ENCODE data around the gene LCN9. TPM values are rescaled to one million over a fixed set of nuclear protein-coding genes. Genes with fewer than 3 reads are reported as not detected.
"Not testable (repeated sequence)": the region's sequence is repeated elsewhere in the genome, so short reads cannot be mapped to it uniquely, and the experiment has no call there.

Gene LCN9
- total RNA-seq, 1 donor from 2014 or later = not detected

DNA sequence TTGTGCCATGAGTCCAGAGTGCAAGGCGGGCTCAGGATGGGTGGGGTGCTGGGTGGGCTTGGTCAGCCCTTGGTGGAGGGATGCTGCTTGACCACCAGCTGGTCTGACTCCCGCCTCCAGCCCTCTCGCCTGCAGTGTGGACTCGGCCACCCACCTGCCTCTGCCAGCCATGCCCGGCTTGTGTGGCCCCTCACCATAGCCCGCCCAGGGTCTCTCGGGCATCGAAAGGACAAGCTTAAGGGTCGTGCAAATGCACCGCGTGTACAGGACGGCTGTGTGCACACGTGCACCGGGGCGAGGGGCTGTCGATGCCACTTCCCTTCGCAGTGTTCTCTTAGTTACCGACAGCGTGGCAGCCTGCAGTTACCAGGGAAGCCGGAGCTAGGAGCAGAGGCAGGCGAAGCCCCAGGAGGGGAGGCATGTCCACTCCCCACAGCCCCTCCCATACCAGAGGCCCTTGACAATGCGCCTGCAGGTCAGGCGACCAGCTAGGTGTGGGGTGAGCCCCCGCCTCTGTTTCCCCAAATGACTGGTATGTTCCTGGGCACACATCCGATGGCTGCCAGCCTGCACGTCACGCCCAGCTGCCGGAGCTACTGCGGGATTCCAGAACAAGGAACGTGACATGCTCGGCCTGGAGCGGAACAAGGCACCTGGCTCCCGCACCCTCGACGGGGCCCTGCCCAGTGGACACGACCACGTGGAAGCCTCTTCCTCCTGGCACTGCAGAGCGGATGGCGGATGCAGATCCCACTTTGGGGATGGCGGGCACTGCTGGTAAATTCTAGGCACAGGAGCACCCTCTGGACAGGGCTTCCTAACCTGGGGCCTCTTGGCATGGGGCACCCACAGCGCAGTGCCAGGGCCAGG lies 7.8 kb downstream of the LCN9 start:
- no peaks in the 10 kb centered on the region for H3K4me1 Mint-ChIP-seq (ENCODE audit: low read depth)
- peaks cover 1% of the 10 kb centered on the region for H3K27me3 Mint-ChIP-seq (ENCODE audit: insufficient read depth)
- intact Hi-C loops (cut with micrococcal nuclease) = no loop called here
- no peaks in the 10 kb centered on the region for H3K36me3 Mint-ChIP-seq (ENCODE audit: low read depth)
- H3K9me3 Mint-ChIP-seq = no peaks in the 10 kb centered on the region
- no peak for DNase-seq (ENCODE audit: low spot score)
- H3K4me3 Mint-ChIP-seq = no peak overlapping the region
- no peak overlapping the region for H3K27ac Mint-ChIP-seq

DNA sequence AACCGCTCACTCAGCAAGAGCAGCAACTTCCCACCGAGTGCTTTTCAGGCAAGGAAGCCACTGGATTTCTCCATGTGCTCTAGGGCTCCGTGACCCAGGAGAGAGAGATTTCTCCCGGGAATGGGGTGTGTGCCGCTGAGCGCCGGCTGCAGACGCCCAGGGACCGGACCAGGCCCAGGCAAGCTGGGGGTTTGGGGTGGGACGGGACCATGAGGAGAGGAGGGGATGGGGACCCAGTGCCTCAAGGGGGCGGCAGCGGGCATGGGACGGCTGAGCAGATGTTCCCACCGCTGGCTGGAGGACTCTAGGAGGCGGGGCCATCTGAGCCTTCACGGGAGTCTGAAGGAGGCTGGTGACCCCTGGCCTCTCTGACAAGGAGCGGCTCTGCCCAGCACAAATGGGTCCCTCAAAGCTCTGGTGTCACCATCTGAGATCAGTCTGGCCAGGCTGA lies 8.5 kb downstream of the LCN9 start:
- intact Hi-C loops (cut with micrococcal nuclease) = no loop called here
- Mint-ChIP-seq H3K27me3 (ENCODE audit: insufficient read depth) (peaks cover 1% of the 10 kb centered on the region), H3K4me1 (ENCODE audit: low read depth) (no peaks in the 10 kb centered on the region), H3K27ac (no peak overlapping the region), H3K36me3 (ENCODE audit: low read depth) (no peaks in the 10 kb centered on the region), H3K4me3 (no peak overlapping the region), H3K9me3 (no peaks in the 10 kb centered on the region)
- no peak for DNase-seq (ENCODE audit: low spot score)

DNA sequence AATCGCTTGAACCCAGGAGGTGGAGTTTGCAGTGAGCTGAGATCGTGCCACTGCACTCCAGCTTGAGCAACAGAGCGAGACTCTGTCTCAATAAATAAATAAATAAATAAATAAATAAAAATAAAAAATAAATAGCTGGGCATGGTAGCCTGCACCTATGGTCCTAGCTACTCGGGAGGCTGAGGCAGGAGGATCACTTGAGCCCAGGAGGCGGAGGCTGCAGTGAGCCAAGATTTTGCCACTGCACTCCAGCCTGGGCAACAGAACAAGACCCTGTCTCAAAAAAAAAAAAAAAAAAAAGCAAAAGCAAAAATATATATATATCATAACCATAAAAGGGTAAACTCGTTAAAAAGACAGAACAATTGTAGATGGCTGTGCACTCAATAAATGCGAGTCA lies 9.7 kb downstream of the LCN9 start:
- H3K27ac Mint-ChIP-seq; H3K27me3 Mint-ChIP-seq (ENCODE audit: insufficient read depth); H3K36me3 Mint-ChIP-seq (ENCODE audit: low read depth); intact Hi-C loops (cut with micrococcal nuclease); H3K4me1 Mint-ChIP-seq (ENCODE audit: low read depth); H3K9me3 Mint-ChIP-seq; DNase-seq (ENCODE audit: low spot score); H3K4me3 Mint-ChIP-seq: not testable (repeated sequence)

DNA sequence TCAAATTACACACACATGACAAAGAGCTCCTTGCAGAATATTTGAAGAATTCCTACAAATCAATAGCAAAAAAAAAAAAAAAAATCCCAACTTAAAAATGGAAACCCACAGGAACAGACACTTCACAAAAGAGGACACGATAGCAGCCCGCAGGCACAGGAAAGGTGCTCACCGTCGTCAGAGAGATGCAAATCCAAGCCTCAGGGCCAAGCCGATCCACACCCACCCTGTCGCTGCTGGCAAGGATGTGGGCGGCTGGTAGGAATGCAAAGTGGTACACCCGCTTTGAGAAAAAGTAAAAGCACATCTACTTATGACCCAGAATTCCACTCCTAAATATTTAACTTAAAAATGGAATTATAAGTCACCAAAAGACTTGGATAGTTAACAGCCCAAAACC lies 10.8 kb downstream of the LCN9 start:
- Mint-ChIP-seq H3K27ac (no peak overlapping the region), H3K4me1 (ENCODE audit: low read depth) (no peaks in the 10 kb centered on the region), H3K4me3 (no peak overlapping the region), H3K9me3 (no peaks in the 10 kb centered on the region), H3K36me3 (ENCODE audit: low read depth) (no peaks in the 10 kb centered on the region), H3K27me3 (ENCODE audit: insufficient read depth) (peaks cover 1% of the 10 kb centered on the region)
- intact Hi-C loops (cut with micrococcal nuclease) = no loop called here
- no peak for DNase-seq (ENCODE audit: low spot score)

DNA sequence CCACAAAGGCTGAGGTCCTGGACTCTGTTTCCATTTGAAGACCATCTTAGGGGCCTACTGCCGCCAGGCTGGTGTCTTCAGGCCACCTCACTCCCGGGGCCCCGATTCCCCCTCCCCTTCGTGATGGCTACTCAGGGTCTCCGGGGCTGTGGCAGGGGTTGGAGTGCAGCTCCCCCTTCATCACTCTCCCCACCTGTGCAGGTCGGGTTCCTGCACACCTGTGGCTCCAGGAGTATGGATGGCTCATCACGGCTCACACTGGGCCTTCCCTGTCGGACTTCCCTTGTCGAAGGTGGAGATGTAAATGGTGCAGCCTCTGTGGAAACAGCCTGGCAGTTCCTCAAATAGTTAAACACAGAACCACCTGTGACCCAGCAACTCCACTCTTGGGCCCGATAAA lies 11.9 kb downstream of the LCN9 start:
- intact Hi-C loops (cut with micrococcal nuclease) = no loop called here
- Mint-ChIP-seq H3K4me1 (ENCODE audit: low read depth) (no peaks in the 10 kb centered on the region), H3K36me3 (ENCODE audit: low read depth) (no peaks in the 10 kb centered on the region), H3K27ac (no peak overlapping the region), H3K4me3 (no peak overlapping the region), H3K27me3 (ENCODE audit: insufficient read depth) (peaks cover 1% of the 10 kb centered on the region), H3K9me3 (no peaks in the 10 kb centered on the region)
- no peak for DNase-seq (ENCODE audit: low spot score)

DNA sequence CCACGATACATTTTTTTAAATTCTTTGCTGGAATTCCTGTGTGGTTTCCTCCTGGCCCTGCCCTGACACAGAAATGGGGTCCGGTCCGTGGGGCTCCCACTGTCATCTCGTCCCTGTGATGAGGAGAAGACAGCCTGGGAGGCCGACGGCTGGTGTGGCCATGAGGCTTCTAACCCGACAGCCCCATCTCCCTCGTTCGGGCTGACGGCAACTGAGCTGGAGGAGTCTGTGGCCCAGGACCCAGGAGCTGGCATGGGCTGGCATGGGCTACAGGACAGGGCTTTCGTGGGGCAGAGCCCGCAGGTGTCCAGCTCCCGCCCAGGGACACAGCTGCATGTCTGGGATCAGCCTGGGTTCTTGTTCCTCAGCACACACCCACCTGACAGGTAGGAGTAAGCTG lies 13.8 kb downstream of the LCN9 start:
- no peak overlapping the region for H3K27ac Mint-ChIP-seq
- no peaks in the 10 kb centered on the region for H3K4me1 Mint-ChIP-seq (ENCODE audit: low read depth)
- no peaks in the 10 kb centered on the region for H3K36me3 Mint-ChIP-seq (ENCODE audit: low read depth)
- intact Hi-C loops (cut with micrococcal nuclease) = no loop called here
- H3K4me3 Mint-ChIP-seq = no peak overlapping the region
- peaks cover 1% of the 10 kb centered on the region for H3K27me3 Mint-ChIP-seq (ENCODE audit: insufficient read depth)
- DNase-seq (ENCODE audit: low spot score) = no peak
- no peaks in the 10 kb centered on the region for H3K9me3 Mint-ChIP-seq

DNA sequence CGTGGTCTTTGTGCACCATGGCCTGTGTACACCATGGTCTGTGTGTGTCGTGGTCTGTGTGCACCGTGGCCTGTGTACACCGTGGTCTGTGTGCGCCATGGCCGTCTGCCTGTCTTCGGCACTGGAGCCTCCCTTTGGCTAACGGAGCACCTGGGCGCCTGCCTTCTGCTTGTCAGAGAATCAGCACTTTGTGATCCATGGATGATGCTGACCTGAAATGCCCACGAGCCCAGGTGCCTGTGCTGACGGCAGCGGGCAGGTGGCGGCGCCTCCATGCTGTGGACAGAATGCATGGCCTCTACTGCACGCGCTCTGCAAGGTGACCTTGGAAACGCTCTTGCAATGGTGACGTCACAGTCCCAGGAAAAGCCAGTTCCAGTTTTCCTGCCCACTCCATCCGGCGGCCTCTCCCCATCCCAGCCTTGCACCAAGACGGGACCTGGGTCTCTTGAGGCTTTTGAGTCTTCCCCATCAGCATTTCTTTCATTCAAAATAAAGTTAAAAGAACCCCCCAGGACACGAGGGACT lies 14.6 kb downstream of the LCN9 start:
- intact Hi-C loops (cut with micrococcal nuclease) = no loop called here
- no peak overlapping the region for H3K4me3 Mint-ChIP-seq
- no peaks in the 10 kb centered on the region for H3K4me1 Mint-ChIP-seq (ENCODE audit: low read depth)
- no peaks in the 10 kb centered on the region for H3K9me3 Mint-ChIP-seq
- H3K27me3 Mint-ChIP-seq (ENCODE audit: insufficient read depth) = no peaks in the 10 kb centered on the region
- DNase-seq (ENCODE audit: low spot score) = no peak
- H3K27ac Mint-ChIP-seq = no peak overlapping the region
- H3K36me3 Mint-ChIP-seq (ENCODE audit: low read depth) = no peaks in the 10 kb centered on the region

DNA sequence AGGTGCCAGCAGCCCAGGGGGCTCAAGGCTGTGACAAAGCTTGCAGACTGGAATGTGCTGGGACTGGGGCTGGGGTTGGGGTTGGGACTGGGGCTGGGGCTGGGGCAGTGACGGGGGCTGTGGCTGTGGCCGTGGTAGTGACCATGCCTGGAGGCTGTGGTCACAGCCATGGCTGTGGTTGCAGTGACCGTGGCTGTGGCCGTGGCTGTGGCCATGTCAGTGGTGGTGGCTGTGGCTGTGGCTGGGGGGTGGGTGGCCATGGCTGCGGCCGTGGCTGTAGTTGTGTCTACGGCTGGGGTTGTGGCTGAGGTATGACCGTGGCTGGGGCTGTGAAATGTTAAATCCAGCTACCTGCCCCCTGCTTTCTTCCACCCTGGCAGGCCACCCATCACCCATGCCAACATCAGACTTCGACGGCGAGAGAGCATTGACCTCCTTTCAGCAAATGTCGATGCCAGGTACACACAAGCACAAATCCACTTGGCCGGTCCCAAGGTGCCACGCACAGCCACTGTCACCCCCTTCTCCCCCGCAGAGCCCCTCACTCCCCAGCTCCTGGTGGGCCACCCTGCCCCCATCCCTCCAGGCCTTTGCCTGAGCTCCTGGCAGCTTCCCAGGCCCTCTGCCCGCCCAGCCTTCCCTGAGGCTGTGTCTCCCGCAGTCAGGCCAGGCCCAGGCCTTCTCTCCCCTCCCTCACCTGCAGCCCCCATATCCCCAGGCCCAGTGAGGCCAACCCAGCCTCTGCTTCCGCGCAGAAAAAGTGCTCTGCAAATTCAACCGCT lies 15.3 kb downstream of the LCN9 start:
- H3K27me3 Mint-ChIP-seq (ENCODE audit: insufficient read depth) = no peaks in the 10 kb centered on the region
- DNase-seq (ENCODE audit: low spot score) = no peak
- no peaks in the 10 kb centered on the region for H3K36me3 Mint-ChIP-seq (ENCODE audit: low read depth)
- intact Hi-C loops (cut with micrococcal nuclease) = no loop called here
- H3K4me1 Mint-ChIP-seq (ENCODE audit: low read depth) = no peaks in the 10 kb centered on the region
- no peak overlapping the region for H3K4me3 Mint-ChIP-seq
- no peaks in the 10 kb centered on the region for H3K9me3 Mint-ChIP-seq
- no peak overlapping the region for H3K27ac Mint-ChIP-seq

DNA sequence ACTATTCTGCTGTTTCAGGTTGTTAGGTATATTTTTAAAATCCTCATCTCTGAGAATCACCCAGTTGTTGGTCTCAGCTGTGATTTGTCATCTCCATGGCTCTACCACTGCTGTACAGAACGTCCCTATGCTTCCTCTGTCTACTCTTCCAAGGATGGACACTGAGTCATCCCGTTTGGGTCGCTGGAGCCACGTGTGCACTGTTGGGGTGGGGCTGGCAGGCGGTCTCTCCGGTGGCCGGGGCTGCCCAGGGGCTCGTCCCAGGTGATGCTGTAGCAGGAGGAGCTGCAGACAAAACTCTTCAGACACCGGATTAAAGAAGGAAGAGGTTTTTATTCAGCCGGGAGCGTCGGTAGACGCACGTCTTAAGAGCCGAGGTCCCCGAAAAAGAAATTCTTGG lies 16.9 kb downstream of the LCN9 start:
- intact Hi-C loops (cut with micrococcal nuclease) = no loop called here
- Mint-ChIP-seq H3K36me3 (ENCODE audit: low read depth) (no peaks in the 10 kb centered on the region), H3K27me3 (ENCODE audit: insufficient read depth) (no peaks in the 10 kb centered on the region), H3K4me3 (no peak overlapping the region), H3K27ac (no peak overlapping the region), H3K4me1 (ENCODE audit: low read depth) (no peaks in the 10 kb centered on the region), H3K9me3 (no peaks in the 10 kb centered on the region)
- DNase-seq (ENCODE audit: low spot score) = no peak

DNA sequence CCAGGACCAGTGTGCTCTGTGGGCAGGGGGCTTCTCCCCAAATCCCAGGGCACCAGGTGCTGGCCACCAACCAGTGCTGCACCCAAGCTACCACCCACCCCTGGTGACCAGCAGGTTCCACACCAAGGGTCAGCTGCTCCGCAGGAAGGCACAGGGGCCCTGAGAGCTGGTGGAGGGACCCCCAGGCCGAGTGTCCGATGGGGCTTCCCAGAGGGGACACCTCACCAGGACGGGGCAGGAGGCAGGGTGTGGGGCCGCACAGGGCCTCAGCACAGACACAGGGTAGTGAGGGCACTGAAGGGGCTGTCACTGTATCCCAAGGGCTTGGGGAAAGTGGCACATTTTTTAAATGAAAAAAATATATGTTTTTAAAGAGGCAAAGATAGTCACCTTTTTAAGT lies 18.1 kb downstream of the LCN9 start:
- Mint-ChIP-seq H3K36me3 (ENCODE audit: low read depth) (no peaks in the 10 kb centered on the region), H3K4me1 (ENCODE audit: low read depth) (no peaks in the 10 kb centered on the region), H3K4me3 (no peak overlapping the region), H3K9me3 (no peaks in the 10 kb centered on the region), H3K27me3 (ENCODE audit: insufficient read depth) (no peaks in the 10 kb centered on the region), H3K27ac (no peak overlapping the region)
- intact Hi-C loops (cut with micrococcal nuclease) = no loop called here
- DNase-seq (ENCODE audit: low spot score) = no peak

DNA sequence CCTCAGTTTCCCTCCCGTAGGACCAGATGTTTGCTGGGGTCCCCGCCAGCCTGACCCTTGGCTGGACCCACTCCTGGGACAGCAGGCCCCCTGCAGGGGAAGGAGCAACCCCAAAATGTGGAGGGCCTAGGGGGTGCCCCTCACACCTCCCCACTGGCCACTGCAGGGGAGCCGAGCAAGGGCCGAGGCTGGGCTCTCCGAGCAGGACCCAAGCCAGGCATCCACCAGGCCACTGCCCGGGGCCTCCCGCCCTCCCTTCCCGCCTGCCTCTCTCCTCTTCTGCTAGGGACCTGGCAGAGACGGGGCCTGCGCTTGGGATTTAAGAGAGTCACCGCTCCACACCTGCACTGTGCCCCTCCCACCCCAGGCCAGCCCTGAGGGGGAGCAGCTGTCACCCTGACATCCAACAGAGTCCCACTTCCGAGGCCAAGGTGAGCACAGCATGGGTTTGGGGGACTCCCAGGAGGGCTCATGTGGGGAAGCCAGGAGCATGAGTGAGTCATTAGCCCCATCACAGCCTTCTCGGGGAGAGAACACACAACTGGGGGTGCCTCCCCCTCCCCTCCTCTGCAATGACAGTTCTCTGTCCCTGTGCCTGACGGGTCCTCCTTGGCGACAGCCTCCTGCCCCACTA lies 20.4 kb downstream of the LCN9 start:
- H3K27me3 Mint-ChIP-seq (ENCODE audit: insufficient read depth) = no peaks in the 10 kb centered on the region
- intact Hi-C loops (cut with micrococcal nuclease) = no loop called here
- H3K4me1 Mint-ChIP-seq (ENCODE audit: low read depth) = no peaks in the 10 kb centered on the region
- DNase-seq (ENCODE audit: low spot score) = no peak
- no peaks in the 10 kb centered on the region for H3K36me3 Mint-ChIP-seq (ENCODE audit: low read depth)
- H3K4me3 Mint-ChIP-seq = no peak overlapping the region
- H3K9me3 Mint-ChIP-seq = no peaks in the 10 kb centered on the region
- H3K27ac Mint-ChIP-seq = no peak overlapping the region

DNA sequence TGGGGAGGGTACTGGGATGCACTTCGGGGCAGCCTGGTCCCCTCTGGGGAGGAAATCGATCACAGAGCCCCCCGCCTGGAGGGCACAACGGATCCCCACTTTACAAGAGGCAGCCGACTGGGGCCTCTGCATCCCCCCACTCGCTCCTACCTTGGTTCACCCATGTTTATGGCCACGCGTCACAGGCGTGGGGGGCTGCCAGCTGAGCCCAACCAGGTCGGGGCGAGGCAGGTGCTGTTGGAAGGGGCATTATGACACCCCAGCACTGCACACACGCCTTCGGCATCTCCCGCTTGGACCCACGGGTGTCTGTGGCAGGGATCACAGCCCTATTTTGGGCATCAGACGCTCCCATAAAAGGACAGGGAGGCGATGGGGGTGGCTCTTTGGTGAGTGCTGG lies 21.6 kb downstream of the LCN9 start:
- no peaks in the 10 kb centered on the region for H3K9me3 Mint-ChIP-seq
- H3K4me1 Mint-ChIP-seq (ENCODE audit: low read depth) = no peaks in the 10 kb centered on the region
- intact Hi-C loops (cut with micrococcal nuclease) = no loop called here
- no peaks in the 10 kb centered on the region for H3K27me3 Mint-ChIP-seq (ENCODE audit: insufficient read depth)
- H3K36me3 Mint-ChIP-seq (ENCODE audit: low read depth) = no peaks in the 10 kb centered on the region
- DNase-seq (ENCODE audit: low spot score) = no peak
- H3K27ac Mint-ChIP-seq = no peak overlapping the region
- H3K4me3 Mint-ChIP-seq = no peak overlapping the region

DNA sequence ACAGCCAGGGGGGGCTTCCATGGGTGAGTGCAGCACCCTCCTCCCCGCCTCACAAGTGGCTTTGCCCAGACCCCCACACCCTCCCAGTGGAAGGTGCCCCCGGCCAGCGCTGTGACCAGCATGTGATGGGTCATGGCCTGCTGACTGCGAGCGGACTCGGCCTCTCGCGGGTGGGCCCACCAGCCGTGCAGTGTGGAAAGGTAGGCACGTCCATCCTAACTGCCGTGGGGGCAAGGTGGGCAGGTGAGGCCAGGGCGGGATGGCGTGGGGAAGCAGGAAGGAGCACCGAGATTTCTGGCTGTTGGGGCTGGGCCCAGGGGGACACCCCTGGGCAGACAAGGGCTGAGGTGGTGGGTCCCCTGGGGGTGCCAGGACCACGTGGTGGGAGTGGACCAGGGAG lies 24.1 kb downstream of the LCN9 start:
- H3K9me3 Mint-ChIP-seq = no peaks in the 10 kb centered on the region
- no peak for DNase-seq (ENCODE audit: low spot score)
- no peak overlapping the region for H3K27ac Mint-ChIP-seq
- H3K4me3 Mint-ChIP-seq = no peak overlapping the region
- intact Hi-C loops (cut with micrococcal nuclease) = no loop called here
- H3K27me3 Mint-ChIP-seq (ENCODE audit: insufficient read depth) = no peaks in the 10 kb centered on the region
- no peaks in the 10 kb centered on the region for H3K4me1 Mint-ChIP-seq (ENCODE audit: low read depth)
- H3K36me3 Mint-ChIP-seq (ENCODE audit: low read depth) = no peaks in the 10 kb centered on the region

Measured in activated T-helper 1 cell treated with anti-CD3 and anti-CD28 coated beads, Interleukin-12 subunit alpha, Interleukin-12 subunit beta, Interleukin-2, Interleukin-4 antibody, amounts not matched to agents 30 ng/mL and 10 ng/mL and 1 ng/mL, durations not matched to agents 14 hours and 24 hours and 36 hours (primary cell).